Measurements from ENCODE around the gene HPCAL1.

HPCAL1 gene

DNA sequence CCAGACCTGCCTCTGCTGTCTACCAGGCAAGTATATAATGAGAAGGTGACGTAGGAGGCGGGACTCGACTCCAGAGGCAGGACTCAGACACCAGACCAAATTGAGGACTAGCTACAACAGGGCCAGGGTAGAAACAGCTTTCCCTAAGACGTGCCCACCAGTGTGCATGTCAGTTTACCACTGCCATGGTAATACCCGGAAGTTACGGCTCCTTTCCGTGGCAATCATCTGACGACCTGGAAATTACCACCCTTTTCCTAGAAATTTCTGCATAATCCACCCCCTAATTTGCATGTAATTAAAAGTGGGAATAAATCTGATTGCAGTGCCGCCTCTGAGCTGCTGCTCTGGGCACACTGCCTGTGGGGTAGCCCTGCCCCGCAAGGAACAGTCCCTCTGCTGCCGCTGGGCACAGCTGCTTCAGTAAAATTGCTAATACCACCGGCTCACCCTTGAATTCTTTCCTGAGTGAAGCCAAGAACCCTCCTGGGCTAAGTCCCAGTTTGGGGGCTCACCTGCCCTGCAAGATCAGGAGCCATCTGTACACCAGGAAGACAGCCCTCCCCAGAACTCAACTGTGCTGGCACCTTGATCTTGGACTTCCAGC lies 86.4 kb downstream of the HPCAL1 start:
- in situ Hi-C loops (cut with HindIII; ENCODE audit: low pct_unique_long_range_greater_than_20kb, low sequenced_read_pairs) = no loop called here
- no peak for DNase-seq (ENCODE audit: low read depth in 1 of 2, low spot score in 1 of 2)
- TF ChIP-seq JUND (IDR thresholded peaks at IDR 0.05; ENCODE audit: low read depth) = no peak

DNA sequence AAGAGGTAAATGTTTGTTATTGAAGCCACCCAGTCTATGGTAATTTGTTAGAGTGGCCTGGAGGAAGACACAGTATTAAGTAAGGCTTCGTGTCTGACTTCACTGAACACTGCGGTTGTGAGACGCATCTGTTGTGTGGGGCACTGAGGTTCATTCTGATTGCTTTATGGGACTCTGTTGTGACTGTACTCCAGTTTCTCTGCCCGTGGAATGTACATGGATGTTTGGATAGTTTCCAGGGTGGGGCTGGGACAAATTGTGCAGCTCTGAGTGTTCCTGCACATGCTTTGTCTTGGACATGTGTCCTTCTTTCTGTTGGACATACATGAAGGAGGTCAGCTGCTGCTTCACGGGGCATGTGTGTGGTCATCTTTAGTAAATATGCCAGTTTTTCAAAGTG lies 86.9 kb downstream of the HPCAL1 start:
- in situ Hi-C loops (cut with HindIII; ENCODE audit: low pct_unique_long_range_greater_than_20kb, low sequenced_read_pairs) = no loop called here
- TF ChIP-seq JUND (IDR thresholded peaks at IDR 0.05; ENCODE audit: low read depth) = no peak
- no peak for DNase-seq (ENCODE audit: low read depth in 1 of 2, low spot score in 1 of 2)

DNA sequence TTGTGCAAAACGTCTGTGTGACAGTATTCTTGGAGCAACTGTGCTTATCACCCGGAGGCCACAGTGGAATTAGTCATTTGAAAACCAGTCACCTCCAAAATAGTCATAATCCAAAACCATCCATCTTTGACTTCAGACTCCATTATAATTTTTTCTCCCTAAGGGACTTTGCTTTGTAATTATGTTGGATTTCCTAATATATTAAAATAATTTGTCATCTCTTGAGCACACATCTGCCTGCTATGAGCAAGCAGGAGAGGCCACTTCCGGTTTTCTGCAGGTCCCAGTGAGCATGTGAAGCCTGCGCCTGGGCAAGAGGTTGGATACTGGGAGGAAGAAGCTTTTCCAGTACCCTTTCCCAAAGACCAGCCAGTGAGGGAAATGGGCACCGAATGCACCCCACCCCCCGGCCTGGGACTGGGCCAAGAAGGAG lies 87.7 kb downstream of the HPCAL1 start:
- TF ChIP-seq JUND (IDR thresholded peaks at IDR 0.05; ENCODE audit: low read depth) = no peak
- in situ Hi-C loops (cut with HindIII; ENCODE audit: low pct_unique_long_range_greater_than_20kb, low sequenced_read_pairs) = no loop called here
- no peak for DNase-seq (ENCODE audit: low read depth in 1 of 2, low spot score in 1 of 2)

DNA sequence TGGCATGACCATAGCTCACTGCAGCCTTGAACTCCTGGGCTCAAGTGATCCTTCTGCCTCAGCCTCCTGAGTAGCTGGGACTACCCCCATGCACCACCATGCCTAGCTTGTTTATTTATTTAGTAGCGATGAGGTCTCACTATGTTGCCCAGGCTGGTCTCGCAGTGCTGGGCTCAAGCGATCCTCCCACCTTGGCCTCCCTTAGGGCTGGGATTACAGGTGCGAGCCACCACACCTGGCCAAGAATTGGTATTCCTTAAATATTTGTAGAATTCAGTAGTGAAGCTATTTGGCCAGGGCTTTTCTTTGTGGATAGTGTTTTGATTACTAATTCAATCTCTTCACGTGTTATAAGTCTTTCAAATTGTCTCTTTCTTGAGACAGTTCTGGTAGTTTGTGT lies 89.4 kb downstream of the HPCAL1 start:
- TF ChIP-seq JUND (IDR thresholded peaks at IDR 0.05; ENCODE audit: low read depth) = no peak
- DNase-seq (ENCODE audit: low read depth in 1 of 2, low spot score in 1 of 2) = no peak
- in situ Hi-C loops (cut with HindIII; ENCODE audit: low pct_unique_long_range_greater_than_20kb, low sequenced_read_pairs) = no loop called here

DNA sequence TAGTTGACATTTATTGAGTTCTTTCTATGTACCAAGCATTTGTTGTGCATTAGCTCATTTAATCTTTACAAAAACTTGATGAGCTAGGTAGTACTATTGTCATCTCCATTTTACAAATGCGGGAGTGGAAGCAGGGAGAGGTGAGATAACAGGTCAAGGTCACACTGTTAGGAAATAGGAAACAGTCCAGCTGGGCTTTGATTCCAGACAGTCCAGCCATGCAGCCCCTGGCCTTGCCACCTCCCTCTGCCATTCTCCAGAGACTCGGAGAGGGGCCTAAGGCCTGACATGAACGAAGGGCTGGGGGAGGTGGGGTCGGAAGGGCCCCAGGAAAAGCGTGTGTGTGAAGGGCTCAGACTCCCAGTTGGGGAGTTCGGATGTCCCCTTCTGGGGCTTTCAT lies 89.8 kb downstream of the HPCAL1 start:
- in situ Hi-C loops (cut with HindIII; ENCODE audit: low pct_unique_long_range_greater_than_20kb, low sequenced_read_pairs) = no loop called here
- TF ChIP-seq JUND (IDR thresholded peaks at IDR 0.05; ENCODE audit: low read depth) = no peak
- DNase-seq (ENCODE audit: low read depth in 1 of 2, low spot score in 1 of 2) = no peak

GRCh38 chr2:10392951-10393639 lies 90.4 kb downstream of the HPCAL1 start:
- DNase-seq (ENCODE audit: low read depth in 1 of 2, low spot score in 1 of 2) = no peak
- no peak for TF ChIP-seq JUND (IDR thresholded peaks at IDR 0.05; ENCODE audit: low read depth)
- in situ Hi-C loops (cut with HindIII; ENCODE audit: low pct_unique_long_range_greater_than_20kb, low sequenced_read_pairs) = no loop called here

DNA sequence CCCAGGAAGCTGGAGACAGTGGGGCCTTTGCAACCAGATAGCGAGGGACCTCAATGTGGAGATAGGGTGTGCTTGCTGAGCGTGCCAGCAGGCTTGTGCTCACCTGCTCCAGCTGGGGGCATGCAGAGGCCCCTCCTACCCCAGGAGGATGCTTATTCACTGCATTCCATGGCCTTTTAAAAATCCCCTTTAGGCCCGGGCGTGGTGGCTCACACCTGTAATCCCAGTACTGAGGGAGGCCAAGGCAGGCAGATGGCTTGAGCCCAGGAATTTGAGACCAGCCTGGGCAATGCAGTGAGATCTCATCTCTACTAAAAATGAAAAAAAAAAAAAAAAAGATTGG lies 90.9 kb downstream of the HPCAL1 start:
- DNase-seq (ENCODE audit: low read depth in 1 of 2, low spot score in 1 of 2) = no peak
- TF ChIP-seq JUND (IDR thresholded peaks at IDR 0.05; ENCODE audit: low read depth) = no peak
- in situ Hi-C loops (cut with HindIII; ENCODE audit: low pct_unique_long_range_greater_than_20kb, low sequenced_read_pairs) = no loop called here

- TF ChIP-seq JUND (IDR thresholded peaks at IDR 0.05; ENCODE audit: low read depth) = no peak
- in situ Hi-C loops (cut with HindIII; ENCODE audit: low pct_unique_long_range_greater_than_20kb, low sequenced_read_pairs) = no loop called here
- no peak for DNase-seq (ENCODE audit: low read depth in 1 of 2, low spot score in 1 of 2)
Observed at GRCh38 chr2:10395893-10396292, 93.2 kb downstream of the HPCAL1 start.

GRCh38 chr2:10396464-10396863 lies 93.8 kb downstream of the HPCAL1 start:
- in situ Hi-C loops (cut with HindIII; ENCODE audit: low pct_unique_long_range_greater_than_20kb, low sequenced_read_pairs) = no loop called here
- TF ChIP-seq JUND (IDR thresholded peaks at IDR 0.05; ENCODE audit: low read depth) = no peak

DNA sequence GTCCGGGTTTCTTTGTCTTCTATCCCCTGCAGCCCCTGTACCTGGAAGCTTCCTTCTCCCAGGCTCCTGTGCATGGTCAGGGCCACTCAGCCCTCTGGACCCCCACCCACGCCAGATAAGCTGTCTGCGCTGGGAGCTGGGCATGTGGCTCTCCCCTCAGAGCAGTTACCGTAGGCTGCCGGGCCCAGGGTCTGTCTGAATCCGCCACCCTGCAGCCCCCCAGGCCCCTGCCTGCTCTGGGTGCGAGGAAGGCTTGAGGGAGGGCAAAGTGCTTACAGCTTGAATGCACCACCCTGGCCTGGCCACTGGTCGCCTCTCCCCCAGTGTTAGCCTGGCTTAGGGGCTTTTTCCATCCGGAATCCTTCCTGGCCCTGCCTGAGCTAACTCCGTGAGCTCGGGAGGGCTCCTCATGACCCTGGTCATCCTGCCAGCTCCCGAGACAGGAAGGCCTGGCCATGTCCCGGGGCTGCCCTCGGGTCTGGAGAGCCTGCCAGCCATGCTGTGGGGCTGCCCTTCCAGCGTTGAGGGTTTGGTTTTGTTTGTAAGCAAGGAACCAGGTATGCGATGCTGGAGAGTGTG lies 94.7 kb downstream of the HPCAL1 start:
- TF ChIP-seq JUND (IDR thresholded peaks at IDR 0.05; ENCODE audit: low read depth) = no peak
- no peak for DNase-seq (ENCODE audit: low read depth in 1 of 2, low spot score in 1 of 2)
- in situ Hi-C loops (cut with HindIII; ENCODE audit: low pct_unique_long_range_greater_than_20kb, low sequenced_read_pairs) = no loop called here

More at GRCh38 chr2:10396464-10396863, 93.8 kb downstream of the HPCAL1 start:
- no peak for DNase-seq (ENCODE audit: low read depth in 1 of 2, low spot score in 1 of 2)

DNA sequence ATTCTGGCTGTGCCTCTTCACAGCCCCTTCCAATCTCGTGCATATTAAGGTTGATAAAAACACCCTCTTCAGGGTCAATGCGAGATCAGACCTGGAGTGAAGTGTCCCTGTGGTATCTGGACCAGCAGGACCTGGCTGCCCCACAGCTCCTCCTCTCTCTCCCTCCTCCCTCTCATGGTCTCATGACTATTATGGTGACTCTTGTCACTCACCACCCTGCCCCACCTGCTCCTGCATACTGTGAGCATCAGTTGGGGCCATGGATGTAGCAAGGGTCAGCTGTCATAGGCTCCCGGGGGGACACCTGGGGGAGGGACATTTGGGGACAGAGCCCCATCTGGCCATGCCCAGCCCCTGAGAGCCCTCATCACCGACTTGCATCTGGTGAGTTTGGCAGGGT lies 95.2 kb downstream of the HPCAL1 start:
- no peak for TF ChIP-seq JUND (IDR thresholded peaks at IDR 0.05; ENCODE audit: low read depth)
- DNase-seq (ENCODE audit: low read depth in 1 of 2, low spot score in 1 of 2) = no peak
- in situ Hi-C loops (cut with HindIII; ENCODE audit: low pct_unique_long_range_greater_than_20kb, low sequenced_read_pairs) = no loop called here

DNA sequence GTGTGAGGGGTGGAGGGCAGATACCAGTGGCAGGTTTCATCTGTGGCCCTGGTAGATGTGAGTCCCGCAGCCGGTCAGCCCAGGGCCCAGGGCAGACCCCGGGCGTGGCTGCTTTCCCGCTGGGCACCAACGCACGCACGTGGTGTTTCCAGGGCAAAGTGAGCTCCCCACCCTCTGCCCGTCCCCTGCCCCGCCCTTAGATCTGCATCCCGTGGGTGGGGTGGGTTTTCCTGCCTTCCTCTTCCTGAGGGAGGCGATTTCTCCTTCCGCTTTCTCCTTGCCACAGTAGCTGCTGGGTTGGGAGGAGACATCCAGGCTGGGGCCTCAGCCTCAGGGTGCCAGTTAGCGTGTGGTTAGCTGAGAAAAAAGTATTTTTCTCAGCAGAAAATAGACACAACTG lies 95.8 kb downstream of the HPCAL1 start:
- no peak for DNase-seq (ENCODE audit: low read depth in 1 of 2, low spot score in 1 of 2)
- in situ Hi-C loops (cut with HindIII; ENCODE audit: low pct_unique_long_range_greater_than_20kb, low sequenced_read_pairs) = no loop called here
- no peak for TF ChIP-seq JUND (IDR thresholded peaks at IDR 0.05; ENCODE audit: low read depth)

- no peak for DNase-seq (ENCODE audit: low read depth in 1 of 2, low spot score in 1 of 2)
- in situ Hi-C loops (cut with HindIII; ENCODE audit: low pct_unique_long_range_greater_than_20kb, low sequenced_read_pairs) = no loop called here
- no peak for TF ChIP-seq JUND (IDR thresholded peaks at IDR 0.05; ENCODE audit: low read depth)
Observed at GRCh38 chr2:10399358-10399757, 96.7 kb downstream of the HPCAL1 start.
